ENCODE data around the gene PADI6.

Gene PADI6

DNA sequence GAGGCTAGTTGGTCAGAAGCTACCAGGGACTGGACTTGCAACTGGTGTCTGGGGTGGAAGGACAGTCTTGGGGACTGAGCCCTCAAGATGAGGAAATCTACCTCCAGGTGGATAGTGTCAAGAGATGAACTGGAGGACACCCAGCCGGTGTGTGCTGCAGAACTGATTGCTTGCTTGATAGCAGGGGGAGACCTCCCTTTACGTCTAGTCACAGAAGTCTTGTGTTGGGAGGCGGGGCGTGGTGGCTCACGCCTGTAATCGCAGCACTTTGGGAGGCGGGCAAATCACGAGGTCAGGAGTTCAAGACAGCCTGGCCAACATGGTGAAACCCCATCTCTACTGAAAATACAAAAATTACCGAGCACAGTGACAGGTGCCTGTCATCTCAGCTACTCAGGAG is 62.6 kb downstream of the PADI6 start:
- TF ChIP-seq TAF1 (IDR thresholded peaks at IDR 0.05; ENCODE audit: borderline replicate concordance, insufficient read depth, low read length) (no peak), SIN3A (IDR thresholded peaks at IDR 0.05; ENCODE audit: borderline replicate concordance, insufficient read depth, low read length) (no peak), FOXP2 (optimal IDR thresholded peaks at IDR 0.05; ENCODE audit: borderline replicate concordance, extremely low read depth, extremely low read length, insufficient read depth) (no peak), POLR2AphosphoS5 (IDR thresholded peaks at IDR 0.05; ENCODE audit: low read depth, low read length) (no peak)
- TF ChIP-seq, protein P1, sequence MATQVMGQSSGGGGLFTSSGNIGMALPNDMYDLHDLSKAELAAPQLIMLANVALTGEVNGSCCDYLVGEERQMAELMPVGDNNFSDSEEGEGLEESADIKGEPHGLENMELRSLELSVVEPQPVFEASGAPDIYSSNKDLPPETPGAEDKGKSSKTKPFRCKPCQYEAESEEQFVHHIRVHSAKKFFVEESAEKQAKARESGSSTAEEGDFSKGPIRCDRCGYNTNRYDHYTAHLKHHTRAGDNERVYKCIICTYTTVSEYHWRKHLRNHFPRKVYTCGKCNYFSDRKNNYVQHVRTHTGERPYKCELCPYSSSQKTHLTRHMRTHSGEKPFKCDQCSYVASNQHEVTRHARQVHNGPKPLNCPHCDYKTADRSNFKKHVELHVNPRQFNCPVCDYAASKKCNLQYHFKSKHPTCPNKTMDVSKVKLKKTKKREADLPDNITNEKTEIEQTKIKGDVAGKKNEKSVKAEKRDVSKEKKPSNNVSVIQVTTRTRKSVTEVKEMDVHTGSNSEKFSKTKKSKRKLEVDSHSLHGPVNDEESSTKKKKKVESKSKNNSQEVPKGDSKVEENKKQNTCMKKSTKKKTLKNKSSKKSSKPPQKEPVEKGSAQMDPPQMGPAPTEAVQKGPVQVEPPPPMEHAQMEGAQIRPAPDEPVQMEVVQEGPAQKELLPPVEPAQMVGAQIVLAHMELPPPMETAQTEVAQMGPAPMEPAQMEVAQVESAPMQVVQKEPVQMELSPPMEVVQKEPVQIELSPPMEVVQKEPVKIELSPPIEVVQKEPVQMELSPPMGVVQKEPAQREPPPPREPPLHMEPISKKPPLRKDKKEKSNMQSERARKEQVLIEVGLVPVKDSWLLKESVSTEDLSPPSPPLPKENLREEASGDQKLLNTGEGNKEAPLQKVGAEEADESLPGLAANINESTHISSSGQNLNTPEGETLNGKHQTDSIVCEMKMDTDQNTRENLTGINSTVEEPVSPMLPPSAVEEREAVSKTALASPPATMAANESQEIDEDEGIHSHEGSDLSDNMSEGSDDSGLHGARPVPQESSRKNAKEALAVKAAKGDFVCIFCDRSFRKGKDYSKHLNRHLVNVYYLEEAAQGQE (IDR thresholded peaks at IDR 0.05; ENCODE audit: insufficient read depth in 1 of 2, low read depth in 2 of 2, low read length in 2 of 2), result no peak

DNA sequence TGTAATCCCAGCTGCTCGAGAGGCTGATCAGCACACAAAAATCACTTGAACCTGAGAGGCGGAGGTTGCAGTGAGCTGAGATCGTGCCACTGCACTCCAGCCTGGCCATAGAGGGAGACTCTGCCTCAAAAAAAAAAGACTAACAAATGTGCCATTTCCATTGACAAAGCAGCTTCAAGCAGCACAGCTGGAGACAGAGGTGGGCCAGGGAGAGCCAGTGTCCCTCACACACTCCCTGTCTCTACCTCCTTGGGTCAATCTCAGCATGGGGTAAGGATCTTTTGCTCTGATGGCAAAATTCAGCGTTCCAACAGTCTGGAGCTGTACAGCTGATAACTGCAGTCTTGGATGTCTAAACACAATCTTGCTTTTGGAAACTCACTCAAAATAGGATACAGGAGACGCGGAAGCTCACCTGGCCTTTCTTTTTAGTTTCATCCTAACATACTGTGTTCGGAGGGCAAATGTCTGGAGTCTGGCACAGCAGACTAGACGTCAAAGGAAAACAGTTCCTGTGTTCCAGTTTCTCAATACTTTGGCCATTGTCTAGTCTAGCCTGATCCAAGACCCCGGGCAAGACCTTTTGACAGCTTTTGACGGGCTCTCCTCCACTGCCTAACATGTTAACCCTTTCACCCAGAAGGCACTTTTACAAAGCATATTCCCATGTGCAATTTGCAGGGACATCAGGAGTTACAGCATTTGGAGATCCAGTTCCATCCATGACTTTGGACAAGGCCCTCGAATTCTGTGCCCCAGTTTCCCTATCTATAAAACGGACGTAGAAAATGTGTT is 64.6 kb downstream of the PADI6 start:
- TF ChIP-seq TAF1 (IDR thresholded peaks at IDR 0.05; ENCODE audit: borderline replicate concordance, insufficient read depth, low read length) (no peak), FOXP2 (optimal IDR thresholded peaks at IDR 0.05; ENCODE audit: borderline replicate concordance, extremely low read depth, extremely low read length, insufficient read depth) (no peak), POLR2AphosphoS5 (IDR thresholded peaks at IDR 0.05; ENCODE audit: low read depth, low read length) (no peak), SIN3A (IDR thresholded peaks at IDR 0.05; ENCODE audit: borderline replicate concordance, insufficient read depth, low read length) (no peak)
- TF ChIP-seq, protein P1 (IDR thresholded peaks at IDR 0.05; ENCODE audit: insufficient read depth in 1 of 2, low read depth in 2 of 2, low read length in 2 of 2), result no peak

DNA sequence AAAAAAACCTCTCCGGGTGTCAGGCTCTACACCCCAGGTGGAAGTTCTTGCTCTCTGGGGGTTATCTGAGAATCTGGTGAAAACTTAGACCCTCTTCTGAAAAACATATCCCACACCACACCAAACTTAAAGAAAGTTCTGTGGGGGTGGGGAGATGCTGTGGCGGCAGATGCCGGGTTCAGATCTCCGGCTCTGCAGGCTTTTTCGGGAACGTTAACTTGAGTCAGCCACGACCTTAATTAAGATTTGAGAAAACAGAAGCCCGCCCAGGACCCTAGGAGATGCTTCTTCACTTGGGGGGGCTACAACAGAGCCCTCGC is 65.2 kb downstream of the PADI6 start:
- TF ChIP-seq, protein P1 (IDR thresholded peaks at IDR 0.05; ENCODE audit: insufficient read depth in 1 of 2, low read depth in 2 of 2, low read length in 2 of 2), result no peak
- TF ChIP-seq FOXP2 (optimal IDR thresholded peaks at IDR 0.05; ENCODE audit: borderline replicate concordance, extremely low read depth, extremely low read length, insufficient read depth), result no peak
- TF ChIP-seq TAF1 (IDR thresholded peaks at IDR 0.05; ENCODE audit: borderline replicate concordance, insufficient read depth, low read length), result no peak
- TF ChIP-seq POLR2AphosphoS5 (IDR thresholded peaks at IDR 0.05; ENCODE audit: low read depth, low read length), result no peak
- no peak for TF ChIP-seq SIN3A (IDR thresholded peaks at IDR 0.05; ENCODE audit: borderline replicate concordance, insufficient read depth, low read length)

DNA sequence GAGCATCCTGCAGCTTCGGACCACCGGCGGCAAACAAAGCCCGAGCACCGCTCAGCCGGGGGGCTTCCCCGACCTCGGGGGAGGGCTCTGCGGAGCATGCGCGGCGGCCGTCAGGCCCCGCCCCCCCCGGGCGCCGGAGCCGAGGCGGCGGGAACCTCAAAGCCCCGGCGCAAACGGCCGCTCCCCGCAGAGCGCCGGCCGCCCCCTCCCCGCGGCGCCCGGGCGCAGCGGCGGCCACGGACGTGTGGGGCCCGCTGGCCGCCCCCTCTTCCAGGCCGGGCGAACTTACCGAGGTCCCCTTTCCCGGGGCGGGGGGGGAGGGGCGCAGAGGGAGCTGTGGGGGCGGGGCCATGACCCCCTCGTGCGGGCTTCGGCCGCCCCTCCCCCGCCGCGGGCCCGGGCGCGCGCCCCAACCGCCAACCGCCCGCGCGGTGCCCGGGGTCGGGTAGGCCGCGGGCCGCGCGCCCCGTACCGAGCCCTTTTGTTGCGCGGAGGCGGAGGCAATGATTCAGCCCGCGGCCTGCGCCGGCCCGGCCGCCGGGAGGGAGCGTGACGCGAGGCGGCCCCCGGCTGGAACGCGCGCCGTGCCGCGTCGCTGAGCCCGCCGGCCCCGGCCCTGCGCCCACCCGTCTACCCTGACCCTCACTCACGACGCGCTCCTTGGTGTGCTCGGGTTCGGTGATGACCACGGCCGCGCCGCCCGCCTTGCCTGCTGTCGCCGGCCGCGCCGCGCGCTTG is 65.8 kb downstream of the PADI6 start:
- TF ChIP-seq, protein P1 (IDR thresholded peaks at IDR 0.05; ENCODE audit: insufficient read depth in 1 of 2, low read depth in 2 of 2, low read length in 2 of 2), result no peak
- TF ChIP-seq FOXP2 (optimal IDR thresholded peaks at IDR 0.05; ENCODE audit: borderline replicate concordance, extremely low read depth, extremely low read length, insufficient read depth), result no peak

Measured in PFSK-1 (cell line).